ENCODE measurements around the gene XNDC1N. TPM values are rescaled to one million over a fixed set of nuclear protein-coding genes. Genes with fewer than 3 reads are reported as not detected.
"Not testable (repeated sequence)": the region's sequence is repeated elsewhere in the genome, so short reads cannot be mapped to it uniquely, and the experiment has no call there.

Gene XNDC1N
- total RNA-seq, 1 donor from 2014 or later = 2.5 TPM

- no peak overlapping the region for H3K4me3 ChIP-seq
- TF ChIP-seq CTCF (IDR thresholded peaks at IDR 0.05; ENCODE audit: borderline replicate concordance) = no peak
- H3K27ac ChIP-seq (replicated peaks) = no peak overlapping the region
- no peaks in the 10 kb centered on the region for H3K9me3 ChIP-seq (replicated peaks)
- H3K27me3 ChIP-seq (ENCODE audit: low read depth) = no peaks in the 10 kb centered on the region
- H3K4me1 ChIP-seq = no peaks in the 10 kb centered on the region
- DNase-seq = no peak
- intact Hi-C loops (cut with micrococcal nuclease) = no loop called here
- H3K36me3 ChIP-seq = peaks cover 4% of the 10 kb centered on the region
Measured at GRCh38 chr11:71895961-71896360, 32.4 kb downstream of the XNDC1N start.

DNA sequence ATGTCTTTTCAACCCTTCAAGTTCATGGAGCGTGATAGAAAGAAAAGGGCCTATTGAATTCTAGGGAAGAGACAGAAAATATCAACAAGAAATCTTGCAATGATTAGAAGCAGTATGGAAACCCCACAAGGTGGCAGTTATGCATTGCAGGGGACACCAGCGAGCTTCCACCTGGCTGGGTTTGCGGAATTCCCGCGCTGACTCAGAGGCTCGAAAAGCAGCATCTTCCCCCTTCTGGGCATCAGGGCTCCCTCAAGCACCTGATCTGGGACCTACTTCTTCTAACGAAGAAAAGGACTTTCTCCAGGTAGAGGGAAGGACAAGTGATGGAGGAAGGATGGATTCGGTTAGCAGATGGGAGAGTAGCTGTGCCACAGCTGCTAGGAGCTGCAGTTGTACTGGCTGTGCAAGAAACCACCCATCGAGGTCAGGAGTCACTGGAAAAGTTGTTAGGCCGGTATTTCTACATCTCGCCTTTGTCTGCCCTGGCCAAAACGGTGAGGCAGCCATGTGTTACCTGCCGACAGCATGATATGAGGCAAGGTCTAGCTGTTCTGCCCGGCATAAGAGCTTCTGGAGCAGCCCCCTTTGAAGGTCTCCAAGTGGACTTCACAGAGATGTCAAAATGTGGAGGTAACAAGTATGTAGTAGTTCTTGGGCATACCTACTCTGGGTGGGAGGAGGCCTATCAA is 39.1 kb downstream of the XNDC1N start:
- H3K9me3 ChIP-seq (replicated peaks); DNase-seq; H3K4me3 ChIP-seq; H3K4me1 ChIP-seq; H3K27me3 ChIP-seq (ENCODE audit: low read depth); H3K36me3 ChIP-seq; H3K27ac ChIP-seq (replicated peaks); intact Hi-C loops (cut with micrococcal nuclease): not testable (repeated sequence)

- intact Hi-C loops (cut with micrococcal nuclease); H3K27ac ChIP-seq (replicated peaks); DNase-seq; H3K9me3 ChIP-seq (replicated peaks); H3K4me1 ChIP-seq; H3K36me3 ChIP-seq; H3K4me3 ChIP-seq; H3K27me3 ChIP-seq (ENCODE audit: low read depth): not testable (repeated sequence)
Measured at GRCh38 chr11:71888335-71889010, 39.9 kb downstream of the XNDC1N start.

DNA sequence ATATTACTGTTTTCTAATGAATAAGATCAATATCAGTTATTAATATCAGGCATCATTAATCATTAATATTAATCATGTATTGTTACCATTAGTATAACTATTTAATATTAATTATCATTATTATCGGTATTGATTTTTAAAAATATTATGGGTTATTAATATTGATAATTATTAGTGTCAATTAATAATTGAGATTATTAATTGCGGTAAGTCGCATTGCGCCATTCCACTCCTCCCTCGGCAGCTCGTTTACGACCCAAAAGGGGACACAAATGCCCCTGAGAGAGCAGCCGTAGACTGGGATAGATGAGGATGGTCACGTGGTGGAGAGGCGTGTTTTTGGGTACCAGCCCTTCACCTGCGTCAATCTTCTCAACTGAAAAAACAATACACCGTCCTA is 42.6 kb downstream of the XNDC1N start:
- H3K27ac ChIP-seq (replicated peaks); H3K4me1 ChIP-seq; H3K36me3 ChIP-seq; H3K9me3 ChIP-seq (replicated peaks); H3K4me3 ChIP-seq; DNase-seq; H3K27me3 ChIP-seq (ENCODE audit: low read depth); intact Hi-C loops (cut with micrococcal nuclease): not testable (repeated sequence)

Other genes with a start within 250 kb of the XNDC1N start
- gene DEFB108B, start 95.4 kb downstream of the XNDC1N start, total RNA-seq = not detected
- not detected for gene DEFB131B, start 50.1 kb downstream of the XNDC1N start, total RNA-seq
- 23.0 TPM for gene RNF121, start 452 bp upstream of the XNDC1N start, total RNA-seq
- gene IL18BP, start 70.3 kb upstream of the XNDC1N start, total RNA-seq = 4.9 TPM
- 82.5 TPM for gene NUMA1, start 151.9 kb upstream of the XNDC1N start, total RNA-seq
- 3.5 TPM for gene LRRC51, start 152.3 kb upstream of the XNDC1N start, total RNA-seq
- 82.0 TPM for gene LAMTOR1, start 174.7 kb upstream of the XNDC1N start, total RNA-seq
- gene TOMT, start 177.3 kb upstream of the XNDC1N start, total RNA-seq = not detected
- gene ANAPC15, start 184.1 kb upstream of the XNDC1N start, total RNA-seq = 43.9 TPM
- gene FOLR3, start 207.1 kb upstream of the XNDC1N start, total RNA-seq = 1.7 TPM

Data from left ventricle myocardium inferior (tissue), 1 donor.